ENCODE data around the gene TNFAIP8L1. TPM values are rescaled to one million over a fixed set of nuclear protein-coding genes. Genes with fewer than 3 reads are reported as not detected.

The TNFAIP8L1 gene
- total and polyA plus RNA-seq, 4 donors: 15.6 to 29.0 (median 20.1) TPM

DNA sequence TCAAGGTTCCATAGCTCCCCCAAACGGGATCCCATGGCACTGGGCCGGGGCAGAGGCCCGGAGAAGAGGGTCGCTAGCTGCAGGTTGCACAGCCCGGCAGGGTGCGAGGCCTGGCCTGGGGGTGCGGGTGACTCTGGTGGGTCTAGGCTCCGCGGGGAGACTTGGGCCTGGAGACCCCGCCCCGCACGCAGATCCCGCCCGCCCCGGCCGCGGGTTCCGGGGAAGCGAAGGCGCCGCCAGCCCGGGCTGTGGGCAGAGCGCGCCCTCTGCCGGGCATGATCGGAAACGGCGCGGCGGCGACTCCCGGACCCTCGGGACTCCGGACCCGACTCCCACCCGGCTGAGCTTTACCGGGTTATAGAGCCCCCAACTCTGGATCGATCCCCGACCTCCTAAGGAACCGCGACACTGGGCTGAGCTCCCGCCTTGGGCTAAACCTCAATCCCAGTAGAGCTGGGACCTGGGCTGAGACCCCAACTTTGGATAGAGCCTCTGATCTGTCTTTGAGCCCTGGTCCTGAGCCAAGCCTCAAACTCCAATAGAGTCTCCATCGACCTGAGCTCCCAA lies 3.1 kb upstream of the TNFAIP8L1 start:
- peak overlapping the region in 2 of 3 donors; percentile 48 to 55 for H3K4me3 ChIP-seq (ENCODE audit: low read depth in 1 of 3, low read length in 3 of 3)
- WGBS: under 1% methylated on average over 43 of the region's 43 CpGs
- peak; percentile 77 to 83 for TF ChIP-seq RAD21 (IDR thresholded peaks at IDR 0.05)
- TF ChIP-seq CTCF (IDR thresholded peaks at IDR 0.05; ENCODE audit: low read depth, low read length, missing input control): peak; percentile 79
- TF ChIP-seq NR2F2 (IDR thresholded peaks at IDR 0.05): no peak
- peak; percentile 82 for DNase-seq (ENCODE audit: low spot score)
- peak overlapping the region in 1 of 2 donors; percentile 50 for H3K9ac ChIP-seq (ENCODE audit: low read depth in 1 of 2, low read length in 2 of 2)
- peaks cover 4 to 29% (median 22%) of the 10 kb centered on the region in 4 donors for H3K4me1 ChIP-seq (ENCODE audit: control insufficient read depth in 4 of 4, insufficient read depth in 4 of 4, low read length in 3 of 4)
- H3K27me3 ChIP-seq (ENCODE audit: control insufficient read depth in 4 of 4, insufficient read depth in 4 of 4, low read length in 3 of 4): no peaks in the 10 kb centered on the region
- H3K27ac ChIP-seq (ENCODE audit: low read depth in 1 of 2, low read length in 2 of 2): no peak overlapping the region
- H3K36me3 ChIP-seq (ENCODE audit: control insufficient read depth in 4 of 4, insufficient read depth in 3 of 4, low read depth in 1 of 4, low read length in 3 of 4): no peaks in the 10 kb centered on the region
- no peaks in the 10 kb centered on the region for H3K9me3 ChIP-seq (ENCODE audit: control insufficient read depth in 4 of 4, low read length in 3 of 4)

GRCh38 chr19:4636761-4637160 lies 2.6 kb upstream of the TNFAIP8L1 start:
- Histone ChIP-seq H3K27ac (ENCODE audit: low read depth in 1 of 2, low read length in 2 of 2) (no peak overlapping the region), H3K4me3 (ENCODE audit: low read depth in 1 of 3, low read length in 3 of 3) (no peak overlapping the region), H3K27me3 (ENCODE audit: control insufficient read depth in 4 of 4, insufficient read depth in 4 of 4, low read length in 3 of 4) (no peaks in the 10 kb centered on the region), H3K4me1 (ENCODE audit: control insufficient read depth in 4 of 4, insufficient read depth in 4 of 4, low read length in 3 of 4) (peaks cover 4 to 34% (median 27%) of the 10 kb centered on the region in 4 donors), H3K9me3 (ENCODE audit: control insufficient read depth in 4 of 4, low read length in 3 of 4) (no peaks in the 10 kb centered on the region), H3K9ac (ENCODE audit: low read depth in 1 of 2, low read length in 2 of 2) (no peak overlapping the region), H3K36me3 (ENCODE audit: control insufficient read depth in 4 of 4, insufficient read depth in 3 of 4, low read depth in 1 of 4, low read length in 3 of 4) (no peaks in the 10 kb centered on the region)
- TF ChIP-seq SP1 (IDR thresholded peaks at IDR 0.05) (no peak), ZBTB33 (IDR thresholded peaks at IDR 0.05) (no peak), RXRA (IDR thresholded peaks at IDR 0.05) (no peak), HNF4G (IDR thresholded peaks at IDR 0.05) (no peak), YY1 (IDR thresholded peaks at IDR 0.05) (no peak), FOXA2 (IDR thresholded peaks at IDR 0.05) (no peak), RAD21 (IDR thresholded peaks at IDR 0.05) (no peak), FOXA1 (IDR thresholded peaks at IDR 0.05) (no peak), HNF4A (conservative IDR thresholded peaks at IDR 0.05) (no peak), TAF1 (conservative IDR thresholded peaks at IDR 0.05) (no peak), EGR1 (IDR thresholded peaks at IDR 0.05; ENCODE audit: low read depth in 2 of 2) (no peak), GABPA (IDR thresholded peaks at IDR 0.05 in 1 of 2, conservative IDR thresholded peaks at IDR 0.05 in 1 of 2) (no peak)
- TF ChIP-seq, protein P1, sequence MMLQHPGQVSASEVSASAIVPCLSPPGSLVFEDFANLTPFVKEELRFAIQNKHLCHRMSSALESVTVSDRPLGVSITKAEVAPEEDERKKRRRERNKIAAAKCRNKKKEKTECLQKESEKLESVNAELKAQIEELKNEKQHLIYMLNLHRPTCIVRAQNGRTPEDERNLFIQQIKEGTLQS (IDR thresholded peaks at IDR 0.05): no peak
- WGBS: 60% methylated on average over 8 of the region's 8 CpGs
- no peak for DNase-seq (ENCODE audit: low spot score)

- H3K9ac ChIP-seq (ENCODE audit: low read depth in 1 of 2, low read length in 2 of 2): no peak overlapping the region
- 75% methylated on average over 11 of the region's 11 CpGs for WGBS
- H3K27me3 ChIP-seq (ENCODE audit: control insufficient read depth in 4 of 4, insufficient read depth in 4 of 4, low read length in 3 of 4): no peaks in the 10 kb centered on the region
- no peak overlapping the region for H3K4me3 ChIP-seq (ENCODE audit: low read depth in 1 of 3, low read length in 3 of 3)
- no peaks in the 10 kb centered on the region for H3K36me3 ChIP-seq (ENCODE audit: control insufficient read depth in 4 of 4, insufficient read depth in 3 of 4, low read depth in 1 of 4, low read length in 3 of 4)
- DNase-seq (ENCODE audit: low spot score): no peak
- no peaks in the 10 kb centered on the region for H3K9me3 ChIP-seq (ENCODE audit: control insufficient read depth in 4 of 4, low read length in 3 of 4)
- TF ChIP-seq SP1 (IDR thresholded peaks at IDR 0.05): no peak
- TF ChIP-seq REST (IDR thresholded peaks at IDR 0.05): no peak
- no peak overlapping the region for H3K27ac ChIP-seq (ENCODE audit: low read depth in 1 of 2, low read length in 2 of 2)
- peaks cover 4 to 35% (median 29%) of the 10 kb centered on the region in 4 donors for H3K4me1 ChIP-seq (ENCODE audit: control insufficient read depth in 4 of 4, insufficient read depth in 4 of 4, low read length in 3 of 4)
Measured at GRCh38 chr19:4638317-4638716, 999 bp upstream of the TNFAIP8L1 start.

All from liver (tissue), 9 donors.